Neural cell (in vitro differentiated cells): ENCODE measurements around the gene CPB2. TPM values are rescaled to one million over a fixed set of nuclear protein-coding genes. Genes with fewer than 3 reads are reported as not detected.

Experiments used
- H2AFZ ChIP-seq: fragments of 200-600, 300-800 bp; sonication (generic), shearing (Covaris generic); 2 replicates; pipeline ENCODE4 v1.6.0; 2014; ENCODE audit warnings: low read depth, mild to moderate bottlenecking, antibody characterized with exemption, low read length, moderate library complexity
- H3F3A ChIP-seq: fragments of 200-600 bp; shearing (Covaris generic); 2 replicates; pipeline ENCODE4 v1.6.1; 2016; ENCODE audit warnings: mild to moderate bottlenecking, moderate library complexity, mixed read lengths, antibody characterized with exemption, low read length; ENCODE audit not compliant: insufficient read depth, poor library complexity, severe bottlenecking
- H3K27ac ChIP-seq: fragments of 200-600, 300-800 bp; sonication (generic), shearing (Covaris generic); 2 replicates; pipeline ENCODE4 v1.5.1; 2014; ENCODE audit warnings: mild to moderate bottlenecking, low read length, moderate library complexity
- H3K27me3 ChIP-seq: fragments of 300-800, 200-600 bp; sonication (generic), shearing (Covaris generic); 2 replicates; pipeline ENCODE4 v1.6.0; 2014; ENCODE audit warnings: mild to moderate bottlenecking, low read depth, low read length, moderate library complexity; ENCODE audit not compliant: insufficient read depth
- H3K36me3 ChIP-seq: fragments of 300-800, 200-600 bp; sonication (generic), shearing (Covaris generic); 2 replicates; pipeline ENCODE4 v1.5.1; 2014; ENCODE audit warnings: mild to moderate bottlenecking, antibody characterized with exemption, low read length, moderate library complexity; ENCODE audit not compliant: insufficient read depth
- H3K4me2 ChIP-seq: fragments of 300-800, 200-600 bp; sonication (generic), shearing (Covaris generic); 2 replicates; pipeline ENCODE4 v1.6.0; 2014; ENCODE audit warnings: mild to moderate bottlenecking, low read length
- H3K4me3 ChIP-seq: fragments of 300-800, 200-600 bp; sonication (generic), shearing (Covaris generic); 2 replicates; pipeline ENCODE4 v1.5.1; 2014; ENCODE audit warnings: mild to moderate bottlenecking, low read length, moderate library complexity
- H3K79me2 ChIP-seq: fragments of 200-600 bp; shearing (Covaris generic); replicated peaks from 2 replicates; pipeline ENCODE4 v1.6.0; 2014; ENCODE audit warnings: mild to moderate bottlenecking, low read length, moderate library complexity; ENCODE audit not compliant: insufficient read depth
- H3K9ac ChIP-seq: fragments of 300-800, 200-600 bp; sonication (generic), shearing (Covaris generic); 2 replicates; pipeline ENCODE4 v1.6.1; 2016; ENCODE audit warnings: mild to moderate bottlenecking, low read length, mixed read lengths
- H3K9me2 ChIP-seq: fragments of 200-600 bp; shearing (Covaris generic); 2 replicates; pipeline ENCODE4 v1.6.1; 2016; ENCODE audit warnings: mild to moderate bottlenecking, low read length, mixed read lengths; ENCODE audit not compliant: insufficient read depth
- H3K9me3 ChIP-seq: fragments of 200-600, 300-800 bp; sonication (generic), shearing (Covaris generic); 2 replicates; pipeline ENCODE4 v1.6.1; 2016; ENCODE audit warnings: mild to moderate bottlenecking, mixed run types, low read length, moderate library complexity, mixed read lengths
- H4K20me1 ChIP-seq: fragments of 200-600 bp; shearing (Covaris generic); 2 replicates; pipeline ENCODE4 v1.6.1; 2016; ENCODE audit warnings: mild to moderate bottlenecking, mixed run types; ENCODE audit not compliant: insufficient read depth
- EP300 ChIP-seq: fragments of 450-650 bp; conservative IDR thresholded peaks from 2 replicates; pipeline ENCODE4 v1.6.1; 2014; ENCODE audit warnings: antibody characterized with exemption, mild to moderate bottlenecking, moderate library complexity; ENCODE audit not compliant: poor library complexity, severe bottlenecking
- EZH2 ChIP-seq: fragments of 200-600, 300-800 bp; shearing (Covaris generic), sonication (generic); IDR thresholded peaks from 2 replicates; pipeline ENCODE4 v1.6.1; 2014; ENCODE audit warnings: antibody characterized with exemption, low read length, borderline replicate concordance, mild to moderate bottlenecking; ENCODE audit not compliant: insufficient read depth, poor library complexity, severe bottlenecking
- MXI1 ChIP-seq: fragments of 450-650 bp; conservative IDR thresholded peaks from 2 replicates; pipeline ENCODE4 v1.6.1; 2014; ENCODE audit warnings: antibody characterized with exemption, mild to moderate bottlenecking; ENCODE audit not compliant: poor library complexity, severe bottlenecking
- POLR2AphosphoS5 ChIP-seq: IDR thresholded peaks from 2 replicates; pipeline ENCODE4 v1.6.1; 2012
- RAD21 ChIP-seq: fragments of 450-650 bp; conservative IDR thresholded peaks from 2 replicates; pipeline ENCODE4 v1.6.1; 2014; ENCODE audit warnings: antibody characterized with exemption, mild to moderate bottlenecking, moderate library complexity
- SMC3 ChIP-seq: fragments of 450-650 bp; conservative IDR thresholded peaks from 2 replicates; pipeline ENCODE4 v1.6.1; 2014; ENCODE audit warnings: antibody characterized with exemption, mild to moderate bottlenecking, moderate library complexity; ENCODE audit not compliant: poor library complexity
- TAF1 ChIP-seq: IDR thresholded peaks from 2 replicates; pipeline ENCODE4 v1.6.1; 2012; ENCODE audit warnings: low read depth
- polyA plus RNA-seq: library from polyadenylated mRNA; depleted of rRNA; stranded (reverse); fragments of >200 nt; gene quantifications from 2 replicates; pipeline ENCODE4 v1.2.3, GENCODE V29; 2014
- TF ChIP-seq, protein P1 (sequence below): fragments of 450-650 bp; IDR thresholded peaks from 2 replicates; pipeline ENCODE4 v1.5.1; 2014; ENCODE audit warnings: antibody characterized with exemption, mild to moderate bottlenecking, moderate library complexity; ENCODE audit not compliant: poor library complexity, severe bottlenecking
- TF ChIP-seq, protein P2 (sequence below): IDR thresholded peaks from 2 replicates; pipeline ENCODE4 v1.6.1; 2012; ENCODE audit warnings: borderline replicate concordance

CPB2 gene
- polyA plus RNA-seq, 1 donor from 2014 or later: not detected

DNA sequence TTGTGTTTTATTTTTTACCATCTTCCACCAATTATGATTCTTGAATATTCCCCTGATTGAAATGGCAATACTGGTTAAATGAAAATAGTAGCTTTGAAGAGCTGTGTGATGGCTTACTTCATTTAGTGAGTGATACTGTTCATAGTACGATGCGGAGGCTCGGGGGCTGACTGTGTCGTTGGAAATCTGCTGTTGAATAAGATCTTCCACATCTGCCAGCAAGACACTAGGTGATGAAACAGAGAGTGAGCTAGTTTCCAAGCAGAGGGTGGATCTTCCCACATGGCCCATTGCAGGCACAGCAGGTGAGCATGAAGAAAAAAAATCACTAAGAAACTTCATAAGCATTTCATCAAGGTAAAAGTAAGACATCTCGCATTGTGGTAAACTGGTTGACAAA, 22.5 kb downstream of the CPB2 start:
- Histone ChIP-seq H3F3A (no peaks in the 10 kb centered on the region), H3K79me2 (no peaks in the 10 kb centered on the region), H3K4me3 (no peak overlapping the region), H3K9me3 (no peaks in the 10 kb centered on the region), H4K20me1 (no peaks in the 10 kb centered on the region), H3K9ac (no peak overlapping the region), H3K27me3 (no peaks in the 10 kb centered on the region), H3K9me2 (no peaks in the 10 kb centered on the region), H3K36me3 (no peaks in the 10 kb centered on the region), H3K27ac (no peak overlapping the region), H3K4me2 (no peak overlapping the region), H2AFZ (no peak overlapping the region)
- TF ChIP-seq SMC3 (no peak), TAF1 (no peak), MXI1 (no peak), EP300 (no peak), POLR2AphosphoS5 (no peak), EZH2 (no peak), RAD21 (no peak)
- TF ChIP-seq, protein P1, sequence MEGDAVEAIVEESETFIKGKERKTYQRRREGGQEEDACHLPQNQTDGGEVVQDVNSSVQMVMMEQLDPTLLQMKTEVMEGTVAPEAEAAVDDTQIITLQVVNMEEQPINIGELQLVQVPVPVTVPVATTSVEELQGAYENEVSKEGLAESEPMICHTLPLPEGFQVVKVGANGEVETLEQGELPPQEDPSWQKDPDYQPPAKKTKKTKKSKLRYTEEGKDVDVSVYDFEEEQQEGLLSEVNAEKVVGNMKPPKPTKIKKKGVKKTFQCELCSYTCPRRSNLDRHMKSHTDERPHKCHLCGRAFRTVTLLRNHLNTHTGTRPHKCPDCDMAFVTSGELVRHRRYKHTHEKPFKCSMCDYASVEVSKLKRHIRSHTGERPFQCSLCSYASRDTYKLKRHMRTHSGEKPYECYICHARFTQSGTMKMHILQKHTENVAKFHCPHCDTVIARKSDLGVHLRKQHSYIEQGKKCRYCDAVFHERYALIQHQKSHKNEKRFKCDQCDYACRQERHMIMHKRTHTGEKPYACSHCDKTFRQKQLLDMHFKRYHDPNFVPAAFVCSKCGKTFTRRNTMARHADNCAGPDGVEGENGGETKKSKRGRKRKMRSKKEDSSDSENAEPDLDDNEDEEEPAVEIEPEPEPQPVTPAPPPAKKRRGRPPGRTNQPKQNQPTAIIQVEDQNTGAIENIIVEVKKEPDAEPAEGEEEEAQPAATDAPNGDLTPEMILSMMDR: no peak
- TF ChIP-seq, protein P2, sequence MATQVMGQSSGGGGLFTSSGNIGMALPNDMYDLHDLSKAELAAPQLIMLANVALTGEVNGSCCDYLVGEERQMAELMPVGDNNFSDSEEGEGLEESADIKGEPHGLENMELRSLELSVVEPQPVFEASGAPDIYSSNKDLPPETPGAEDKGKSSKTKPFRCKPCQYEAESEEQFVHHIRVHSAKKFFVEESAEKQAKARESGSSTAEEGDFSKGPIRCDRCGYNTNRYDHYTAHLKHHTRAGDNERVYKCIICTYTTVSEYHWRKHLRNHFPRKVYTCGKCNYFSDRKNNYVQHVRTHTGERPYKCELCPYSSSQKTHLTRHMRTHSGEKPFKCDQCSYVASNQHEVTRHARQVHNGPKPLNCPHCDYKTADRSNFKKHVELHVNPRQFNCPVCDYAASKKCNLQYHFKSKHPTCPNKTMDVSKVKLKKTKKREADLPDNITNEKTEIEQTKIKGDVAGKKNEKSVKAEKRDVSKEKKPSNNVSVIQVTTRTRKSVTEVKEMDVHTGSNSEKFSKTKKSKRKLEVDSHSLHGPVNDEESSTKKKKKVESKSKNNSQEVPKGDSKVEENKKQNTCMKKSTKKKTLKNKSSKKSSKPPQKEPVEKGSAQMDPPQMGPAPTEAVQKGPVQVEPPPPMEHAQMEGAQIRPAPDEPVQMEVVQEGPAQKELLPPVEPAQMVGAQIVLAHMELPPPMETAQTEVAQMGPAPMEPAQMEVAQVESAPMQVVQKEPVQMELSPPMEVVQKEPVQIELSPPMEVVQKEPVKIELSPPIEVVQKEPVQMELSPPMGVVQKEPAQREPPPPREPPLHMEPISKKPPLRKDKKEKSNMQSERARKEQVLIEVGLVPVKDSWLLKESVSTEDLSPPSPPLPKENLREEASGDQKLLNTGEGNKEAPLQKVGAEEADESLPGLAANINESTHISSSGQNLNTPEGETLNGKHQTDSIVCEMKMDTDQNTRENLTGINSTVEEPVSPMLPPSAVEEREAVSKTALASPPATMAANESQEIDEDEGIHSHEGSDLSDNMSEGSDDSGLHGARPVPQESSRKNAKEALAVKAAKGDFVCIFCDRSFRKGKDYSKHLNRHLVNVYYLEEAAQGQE: no peak

DNA sequence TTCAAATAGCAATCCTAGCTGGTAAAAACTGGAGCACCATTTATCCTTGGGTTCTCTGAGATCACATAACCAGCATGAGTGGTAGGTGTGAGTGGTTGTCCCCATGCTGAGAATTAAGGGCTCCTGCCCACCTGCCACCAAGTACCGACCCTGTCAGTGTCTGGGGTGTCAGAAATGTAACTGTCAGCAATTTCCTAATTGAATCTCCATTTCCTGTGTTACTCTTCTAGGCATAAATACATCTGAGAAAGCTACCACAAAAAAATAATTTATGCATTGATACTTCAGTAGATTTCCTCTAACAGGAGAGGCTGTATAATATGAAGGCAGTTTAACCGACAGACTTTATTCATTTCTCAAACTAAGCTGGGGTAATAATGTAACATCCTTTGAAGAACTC, 25.1 kb downstream of the CPB2 start:
- TF ChIP-seq MXI1: no peak
- TF ChIP-seq RAD21: no peak
- no peak for TF ChIP-seq POLR2AphosphoS5
- TF ChIP-seq, protein P1: no peak
- TF ChIP-seq SMC3: no peak
- Histone ChIP-seq H3K9ac (no peak overlapping the region), H3K36me3 (no peaks in the 10 kb centered on the region)

More for the DNA sequence above, 25.1 kb downstream of the CPB2 start:
- no peaks in the 10 kb centered on the region for H3F3A ChIP-seq
- no peaks in the 10 kb centered on the region for H4K20me1 ChIP-seq
- H3K9me3 ChIP-seq: no peaks in the 10 kb centered on the region
- H2AFZ ChIP-seq: no peak overlapping the region
- no peaks in the 10 kb centered on the region for H3K27me3 ChIP-seq
- no peak overlapping the region for H3K27ac ChIP-seq
- H3K4me3 ChIP-seq: no peak overlapping the region
- H3K9me2 ChIP-seq: no peaks in the 10 kb centered on the region
- H3K79me2 ChIP-seq: no peaks in the 10 kb centered on the region
- no peak overlapping the region for H3K4me2 ChIP-seq
